ENCODE data around the gene ISX.

ISX gene

DNA sequence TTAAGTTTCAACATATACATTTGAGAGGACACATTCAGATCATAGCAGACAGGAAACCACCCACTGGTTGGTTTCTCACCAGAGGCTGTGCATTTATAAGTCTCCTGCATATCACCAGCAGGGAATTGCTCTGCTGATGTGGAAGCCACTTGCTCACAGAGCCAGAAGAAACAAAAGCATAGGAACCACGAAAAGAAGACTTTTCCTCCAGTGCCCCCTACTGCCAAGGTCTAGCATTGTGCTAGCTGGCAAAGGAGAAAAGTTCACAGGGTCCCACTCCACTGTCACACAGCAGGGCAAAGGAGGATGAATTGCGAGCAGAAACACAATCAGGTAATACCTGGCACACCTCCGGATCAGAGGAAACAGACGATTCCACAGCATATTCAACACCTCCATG is 28.9 kb upstream of the ISX start:
- TF ChIP-seq, protein P1, sequence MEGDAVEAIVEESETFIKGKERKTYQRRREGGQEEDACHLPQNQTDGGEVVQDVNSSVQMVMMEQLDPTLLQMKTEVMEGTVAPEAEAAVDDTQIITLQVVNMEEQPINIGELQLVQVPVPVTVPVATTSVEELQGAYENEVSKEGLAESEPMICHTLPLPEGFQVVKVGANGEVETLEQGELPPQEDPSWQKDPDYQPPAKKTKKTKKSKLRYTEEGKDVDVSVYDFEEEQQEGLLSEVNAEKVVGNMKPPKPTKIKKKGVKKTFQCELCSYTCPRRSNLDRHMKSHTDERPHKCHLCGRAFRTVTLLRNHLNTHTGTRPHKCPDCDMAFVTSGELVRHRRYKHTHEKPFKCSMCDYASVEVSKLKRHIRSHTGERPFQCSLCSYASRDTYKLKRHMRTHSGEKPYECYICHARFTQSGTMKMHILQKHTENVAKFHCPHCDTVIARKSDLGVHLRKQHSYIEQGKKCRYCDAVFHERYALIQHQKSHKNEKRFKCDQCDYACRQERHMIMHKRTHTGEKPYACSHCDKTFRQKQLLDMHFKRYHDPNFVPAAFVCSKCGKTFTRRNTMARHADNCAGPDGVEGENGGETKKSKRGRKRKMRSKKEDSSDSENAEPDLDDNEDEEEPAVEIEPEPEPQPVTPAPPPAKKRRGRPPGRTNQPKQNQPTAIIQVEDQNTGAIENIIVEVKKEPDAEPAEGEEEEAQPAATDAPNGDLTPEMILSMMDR (IDR thresholded peaks at IDR 0.05) = no peak
- no peaks in the 10 kb centered on the region for H3K4me1 ChIP-seq (ENCODE audit: control insufficient read depth in 1 of 2, insufficient read depth in 1 of 2, low read depth in 1 of 2, low read length in 1 of 2)
- H3K36me3 ChIP-seq = no peaks in the 10 kb centered on the region
- H3K4me3 ChIP-seq (ENCODE audit: low read depth in 1 of 2, low read length in 1 of 2) = no peak overlapping the region
- H3K27me3 ChIP-seq = no peaks in the 10 kb centered on the region
- H3K9me3 ChIP-seq = no peaks in the 10 kb centered on the region
- no peak overlapping the region for H3K27ac ChIP-seq

DNA sequence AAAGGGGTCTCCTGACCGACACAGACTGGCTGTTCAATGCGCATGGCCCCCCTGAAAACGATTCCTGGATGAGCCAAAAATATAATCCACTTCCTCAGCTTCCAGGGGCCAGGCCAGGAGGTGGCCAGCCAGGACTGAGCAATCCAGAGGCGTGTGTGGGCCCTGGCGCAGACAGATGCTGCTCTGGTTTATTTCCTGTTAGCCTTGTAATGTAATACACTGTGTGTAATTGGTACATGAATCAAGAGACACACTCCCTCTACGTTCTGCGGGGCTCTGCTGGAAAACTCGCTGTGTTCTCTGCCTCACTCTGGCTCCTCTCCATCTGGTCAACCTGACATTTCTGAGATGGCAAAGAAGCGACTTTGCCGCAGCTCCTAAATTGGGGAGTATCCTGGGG is 26.3 kb upstream of the ISX start:
- TF ChIP-seq, protein P1 (IDR thresholded peaks at IDR 0.05) = no peak
- H3K36me3 ChIP-seq = no peaks in the 10 kb centered on the region
- no peak overlapping the region for H3K27ac ChIP-seq
- H3K9me3 ChIP-seq = no peaks in the 10 kb centered on the region
- no peaks in the 10 kb centered on the region for H3K27me3 ChIP-seq
- no peak overlapping the region for H3K4me3 ChIP-seq (ENCODE audit: low read depth in 1 of 2, low read length in 1 of 2)
- no peaks in the 10 kb centered on the region for H3K4me1 ChIP-seq (ENCODE audit: control insufficient read depth in 1 of 2, insufficient read depth in 1 of 2, low read depth in 1 of 2, low read length in 1 of 2)

DNA sequence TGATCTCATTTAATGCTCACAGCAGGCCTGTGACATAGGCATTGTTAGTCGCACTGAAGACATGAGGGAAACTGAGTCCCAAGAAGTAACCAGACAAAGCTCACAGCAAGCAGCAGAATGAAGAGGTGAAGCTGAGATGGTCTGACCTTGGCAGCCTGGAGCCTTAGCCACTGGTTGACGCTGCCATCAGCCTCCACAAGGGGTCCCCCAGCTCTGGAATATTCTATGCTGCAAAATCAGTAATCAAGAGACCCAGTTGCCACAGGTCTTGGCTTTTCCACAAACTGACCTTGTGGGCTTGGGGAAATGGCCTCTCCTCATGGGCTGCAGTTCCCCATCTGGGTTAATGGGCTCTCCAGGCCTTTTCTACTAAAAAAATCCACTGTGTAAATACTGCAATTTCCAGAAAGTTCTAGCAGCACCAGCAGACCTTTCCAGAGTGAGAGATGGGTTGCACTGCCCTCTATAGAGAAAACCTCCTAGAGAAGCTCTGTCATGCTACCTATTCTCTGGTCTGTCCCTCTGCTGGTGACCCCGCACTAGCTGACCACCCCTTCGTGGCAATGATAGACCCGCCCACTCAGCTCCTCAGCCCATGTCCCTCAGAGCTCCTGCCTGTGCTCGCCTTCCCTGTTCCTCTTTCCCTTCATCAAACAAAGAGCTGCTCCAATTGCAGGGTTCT is 22.6 kb upstream of the ISX start:
- H3K9me3 ChIP-seq = no peaks in the 10 kb centered on the region
- no peak overlapping the region for H3K4me3 ChIP-seq (ENCODE audit: low read depth in 1 of 2, low read length in 1 of 2)
- no peaks in the 10 kb centered on the region for H3K27me3 ChIP-seq
- TF ChIP-seq, protein P1 (IDR thresholded peaks at IDR 0.05) = no peak
- no peak overlapping the region for H3K27ac ChIP-seq
- no peaks in the 10 kb centered on the region for H3K36me3 ChIP-seq
- no peaks in the 10 kb centered on the region for H3K4me1 ChIP-seq (ENCODE audit: control insufficient read depth in 1 of 2, insufficient read depth in 1 of 2, low read depth in 1 of 2, low read length in 1 of 2)

DNA sequence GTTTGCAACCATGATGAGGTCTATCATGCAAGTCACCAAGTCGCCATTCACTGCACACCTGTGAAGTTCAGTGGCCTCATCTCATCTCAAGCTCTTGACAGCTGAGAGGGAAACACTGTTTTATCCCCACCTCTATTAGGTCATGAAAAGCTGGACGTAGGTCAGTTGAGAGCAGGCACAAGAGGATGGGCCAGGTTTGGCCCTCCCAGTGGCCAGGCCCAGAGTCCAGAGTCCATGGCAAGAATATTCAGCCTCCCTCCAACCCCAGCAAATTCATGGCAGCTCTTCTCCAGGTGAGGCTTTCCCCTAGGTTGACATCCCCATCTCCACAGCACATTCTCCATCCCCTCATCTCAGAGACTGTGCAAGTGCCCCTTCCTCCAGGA is 22.0 kb upstream of the ISX start:
- H3K27ac ChIP-seq = no peak overlapping the region
- no peaks in the 10 kb centered on the region for H3K9me3 ChIP-seq
- H3K4me3 ChIP-seq (ENCODE audit: low read depth in 1 of 2, low read length in 1 of 2) = no peak overlapping the region
- H3K27me3 ChIP-seq = no peaks in the 10 kb centered on the region
- no peaks in the 10 kb centered on the region for H3K36me3 ChIP-seq
- no peaks in the 10 kb centered on the region for H3K4me1 ChIP-seq (ENCODE audit: control insufficient read depth in 1 of 2, insufficient read depth in 1 of 2, low read depth in 1 of 2, low read length in 1 of 2)
- TF ChIP-seq, protein P1 (IDR thresholded peaks at IDR 0.05) = no peak

GRCh38 chr22:35044607-35045390 is 21.2 kb upstream of the ISX start:
- H3K36me3 ChIP-seq = no peaks in the 10 kb centered on the region
- no peaks in the 10 kb centered on the region for H3K4me1 ChIP-seq (ENCODE audit: control insufficient read depth in 1 of 2, insufficient read depth in 1 of 2, low read depth in 1 of 2, low read length in 1 of 2)
- no peak overlapping the region for H3K27ac ChIP-seq
- H3K9me3 ChIP-seq = no peaks in the 10 kb centered on the region
- no peaks in the 10 kb centered on the region for H3K27me3 ChIP-seq
- no peak overlapping the region for H3K4me3 ChIP-seq (ENCODE audit: low read depth in 1 of 2, low read length in 1 of 2)
- TF ChIP-seq, protein P1 (IDR thresholded peaks at IDR 0.05) = no peak

All from neutrophil (primary cell).